ENCODE data around the gene AK8.

AK8 gene

GRCh38 chr9:132731230-132731629 is 146.9 kb downstream of the AK8 start:
- DNase-seq (ENCODE audit: extremely low read depth, low read depth): no peak
- no peak for TF ChIP-seq CTCF (IDR thresholded peaks at IDR 0.05; ENCODE audit: low read depth, low read length, missing control alignments)
- no peak overlapping the region for H3K4me3 ChIP-seq (replicated peaks; ENCODE audit: low read depth, low read length)

DNA sequence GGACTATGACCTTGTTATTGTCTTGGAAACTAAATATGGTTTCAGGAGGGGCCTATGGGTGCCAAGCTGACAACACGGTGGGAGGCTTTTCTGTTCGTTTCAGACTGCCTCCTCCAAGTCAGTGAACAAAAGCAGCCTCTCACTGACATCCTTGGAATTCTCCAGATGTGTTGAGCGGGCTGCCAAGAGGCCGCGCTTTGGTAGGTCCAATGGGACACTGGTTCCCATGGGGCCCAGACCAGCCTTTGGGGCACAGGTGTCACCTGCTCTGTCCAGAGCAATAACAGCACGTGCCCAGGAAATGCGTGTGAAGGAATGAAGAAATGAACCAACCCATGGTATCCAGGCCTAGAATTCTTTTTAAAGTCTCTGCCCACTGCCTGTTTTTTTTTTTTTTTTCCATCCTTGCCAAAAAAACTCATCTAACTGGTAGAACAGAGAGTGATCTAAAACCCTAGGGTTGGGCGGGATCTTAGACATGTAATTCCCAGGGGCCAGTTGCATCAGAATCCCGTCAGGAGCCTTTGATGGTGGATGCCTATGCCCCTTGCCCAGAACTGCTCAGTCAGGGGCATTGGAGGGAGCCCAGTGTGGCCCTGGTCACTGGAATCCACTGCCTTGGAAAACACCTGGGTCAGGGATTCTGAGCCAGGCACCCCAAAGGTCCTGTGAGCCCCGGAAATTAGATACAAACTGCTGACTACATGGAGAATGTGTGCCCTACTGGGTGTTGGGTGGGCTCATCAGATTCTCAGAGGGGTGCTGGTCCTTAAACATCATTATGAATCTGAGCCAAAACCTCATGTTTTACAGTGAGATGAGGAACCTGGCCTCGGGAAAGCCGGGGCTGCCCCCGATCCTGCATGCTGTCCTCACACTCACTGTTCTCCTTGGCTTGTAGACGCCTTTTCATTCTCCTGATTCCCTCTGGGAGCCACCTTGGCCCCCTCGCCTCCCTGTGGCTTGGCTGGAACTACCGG is 147.7 kb downstream of the AK8 start:
- no peak overlapping the region for H3K4me3 ChIP-seq (replicated peaks; ENCODE audit: low read depth, low read length)
- no peak for TF ChIP-seq CTCF (IDR thresholded peaks at IDR 0.05; ENCODE audit: low read depth, low read length, missing control alignments)
- DNase-seq (ENCODE audit: extremely low read depth, low read depth): no peak

- no peak for TF ChIP-seq CTCF (IDR thresholded peaks at IDR 0.05; ENCODE audit: low read depth, low read length, missing control alignments)
- no peak for DNase-seq (ENCODE audit: extremely low read depth, low read depth)
- H3K4me3 ChIP-seq (replicated peaks; ENCODE audit: low read depth, low read length): no peak overlapping the region
These were observed 148.7 kb downstream of the AK8 start for GRCh38 chr9:132729235-132729890.

GRCh38 chr9:132728497-132728896 is 149.6 kb downstream of the AK8 start:
- DNase-seq (ENCODE audit: extremely low read depth, low read depth): no peak
- TF ChIP-seq CTCF (IDR thresholded peaks at IDR 0.05; ENCODE audit: low read depth, low read length, missing control alignments): no peak
- H3K4me3 ChIP-seq (replicated peaks; ENCODE audit: low read depth, low read length): no peak overlapping the region

GRCh38 chr9:132728071-132728470 is 150.0 kb downstream of the AK8 start:
- DNase-seq (ENCODE audit: extremely low read depth, low read depth): no peak
- no peak overlapping the region for H3K4me3 ChIP-seq (replicated peaks; ENCODE audit: low read depth, low read length)
- TF ChIP-seq CTCF (IDR thresholded peaks at IDR 0.05; ENCODE audit: low read depth, low read length, missing control alignments): no peak

DNA sequence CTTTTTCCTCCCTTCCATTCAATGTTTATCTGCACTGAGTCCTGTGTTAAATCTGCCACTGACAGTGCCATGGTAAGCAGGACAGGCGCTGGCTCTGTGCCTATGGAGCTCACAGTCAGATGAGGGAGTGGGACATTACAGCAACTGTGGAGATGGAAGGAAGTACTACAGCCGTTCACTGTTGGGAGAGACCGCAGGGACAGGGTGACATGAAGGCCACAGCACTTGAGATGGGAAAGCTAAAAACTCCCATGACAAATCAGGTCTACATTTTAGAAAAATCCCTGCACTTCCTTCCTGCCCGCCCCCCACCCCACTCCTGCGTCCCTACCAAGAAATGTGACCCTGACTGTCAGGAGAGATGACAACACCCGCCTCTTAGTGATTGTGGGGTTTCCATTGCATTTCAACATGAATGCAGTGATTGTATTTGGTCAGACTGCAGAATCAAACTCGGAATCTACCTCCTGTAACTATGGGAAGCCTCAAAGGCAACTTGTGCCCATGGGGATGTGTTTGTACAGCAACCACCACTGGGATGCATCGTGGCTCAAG is 151.4 kb downstream of the AK8 start:
- DNase-seq (ENCODE audit: extremely low read depth, low read depth): no peak
- no peak overlapping the region for H3K4me3 ChIP-seq (replicated peaks; ENCODE audit: low read depth, low read length)
- no peak for TF ChIP-seq CTCF (IDR thresholded peaks at IDR 0.05; ENCODE audit: low read depth, low read length, missing control alignments)
